ENCODE measurements around the gene RFPL1.
"Not testable (repeated sequence)": the region's sequence is repeated elsewhere in the genome, so short reads cannot be mapped to it uniquely, and the experiment has no call there.

Gene RFPL1

DNA sequence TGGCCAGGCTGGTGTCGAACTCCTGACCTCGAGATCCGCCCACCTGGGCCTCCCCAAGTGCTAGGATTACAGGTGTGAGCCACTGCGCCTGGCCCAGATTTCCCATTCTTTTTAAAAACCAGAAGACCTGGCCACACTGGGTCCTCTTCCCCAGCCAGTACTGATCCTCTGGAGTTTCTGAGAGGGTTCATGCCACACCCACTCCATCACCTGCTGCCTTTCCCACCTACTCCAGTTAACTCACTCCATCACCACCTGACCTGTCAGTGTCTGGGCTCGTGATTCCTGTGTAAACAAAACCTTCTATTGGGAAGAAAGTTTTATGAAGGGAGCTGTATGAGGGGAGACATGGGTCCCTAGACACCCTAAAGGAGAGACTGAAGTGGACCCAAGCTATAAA is 19.7 kb upstream of the RFPL1 start:
- H3K27ac Mint-ChIP-seq, H3K4me3 Mint-ChIP-seq, DNase-seq, H3K36me3 Mint-ChIP-seq, H3K9me3 Mint-ChIP-seq, CTCF ChIA-PET: not testable (repeated sequence)
- peaks cover 27% of the 10 kb centered on the region for H3K4me1 Mint-ChIP-seq
- peaks cover 11% of the 10 kb centered on the region for H3K27me3 Mint-ChIP-seq

DNA sequence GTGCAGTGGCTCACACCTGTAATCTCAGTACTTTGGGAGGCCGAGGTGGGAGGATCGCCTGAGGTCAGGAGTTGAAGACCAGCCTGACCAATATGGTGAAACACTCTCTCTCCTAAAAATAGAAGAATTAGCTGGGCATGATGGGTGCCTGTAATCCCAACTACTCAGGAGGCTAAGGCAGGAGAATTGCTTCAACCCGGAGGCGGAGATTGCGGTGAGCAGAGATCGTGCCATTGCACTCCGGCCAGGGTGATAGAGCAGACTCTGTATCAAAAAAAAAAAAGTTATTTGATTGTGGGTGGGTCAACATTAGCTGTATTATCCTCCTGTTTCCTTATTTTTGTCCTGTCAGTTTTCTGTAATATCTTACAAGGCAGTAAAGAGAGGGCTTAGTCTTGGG is 11.9 kb upstream of the RFPL1 start:
- H3K9me3 Mint-ChIP-seq = no peaks in the 10 kb centered on the region
- no peaks in the 10 kb centered on the region for H3K36me3 Mint-ChIP-seq
- no peak for DNase-seq
- peaks cover 42% of the 10 kb centered on the region for H3K27me3 Mint-ChIP-seq
- H3K4me3 Mint-ChIP-seq = no peak overlapping the region
- CTCF ChIA-PET = no interaction called here
- no peak overlapping the region for H3K27ac Mint-ChIP-seq
- H3K4me1 Mint-ChIP-seq = no peaks in the 10 kb centered on the region

GRCh38 chr22:29427176-29427760 is 11.1 kb upstream of the RFPL1 start:
- no peak for DNase-seq
- Mint-ChIP-seq H3K4me1 (no peaks in the 10 kb centered on the region), H3K4me3 (no peak overlapping the region), H3K27ac (no peak overlapping the region), H3K27me3 (peaks cover 44% of the 10 kb centered on the region), H3K9me3 (no peaks in the 10 kb centered on the region), H3K36me3 (no peaks in the 10 kb centered on the region)
- CTCF ChIA-PET = no interaction called here

DNA sequence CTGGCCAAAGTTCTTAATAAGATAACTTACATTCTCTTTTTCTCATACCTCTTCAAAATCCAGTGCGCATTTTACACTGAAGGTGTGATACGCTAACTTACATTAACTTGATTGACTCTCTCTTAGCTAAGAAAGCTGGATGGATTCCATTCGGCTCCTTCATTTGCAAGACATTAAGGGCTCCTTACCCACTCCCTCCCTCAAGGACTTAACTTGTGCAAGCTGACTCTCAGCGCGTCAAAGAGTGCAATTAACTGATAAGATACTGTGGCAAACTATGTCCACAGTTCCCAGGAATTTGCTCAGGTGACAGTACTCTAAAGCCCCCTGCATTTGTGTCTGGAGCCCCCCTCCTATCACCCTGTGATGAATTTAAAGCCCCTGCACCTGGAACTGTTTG is 6.4 kb upstream of the RFPL1 start:
- H3K4me3 Mint-ChIP-seq = no peak overlapping the region
- CTCF ChIA-PET = no interaction called here

DNA sequence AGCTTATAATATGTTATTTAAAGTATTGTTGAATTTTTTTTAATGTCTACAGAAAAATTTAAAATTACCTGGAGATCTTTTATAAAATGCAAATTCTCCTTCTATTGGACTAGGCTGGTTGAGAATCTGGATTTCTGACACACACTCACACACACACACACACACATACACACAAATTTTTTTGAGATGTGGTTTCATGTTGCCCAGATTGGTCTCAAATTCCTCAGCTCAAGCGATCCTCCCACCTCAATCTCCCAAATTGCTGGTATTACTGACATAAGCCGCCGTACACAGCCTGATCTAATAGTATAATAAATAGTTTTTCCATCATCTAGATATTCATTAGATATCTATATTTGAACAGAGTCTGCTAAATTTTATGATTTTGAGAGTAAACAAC is 4.5 kb upstream of the RFPL1 start:
- Mint-ChIP-seq H3K4me3 (no peak overlapping the region), H3K9me3 (no peaks in the 10 kb centered on the region), H3K4me1 (no peaks in the 10 kb centered on the region), H3K27me3 (peaks cover 57% of the 10 kb centered on the region), H3K27ac (no peak overlapping the region), H3K36me3 (no peaks in the 10 kb centered on the region)
- CTCF ChIA-PET = no interaction called here
- DNase-seq = no peak

More for the DNA sequence above, 6.4 kb upstream of the RFPL1 start:
- Mint-ChIP-seq H3K9me3 (no peaks in the 10 kb centered on the region), H3K36me3 (no peaks in the 10 kb centered on the region), H3K4me1 (no peaks in the 10 kb centered on the region), H3K27me3 (peaks cover 47% of the 10 kb centered on the region), H3K27ac (no peak overlapping the region)
- DNase-seq = no peak

DNA sequence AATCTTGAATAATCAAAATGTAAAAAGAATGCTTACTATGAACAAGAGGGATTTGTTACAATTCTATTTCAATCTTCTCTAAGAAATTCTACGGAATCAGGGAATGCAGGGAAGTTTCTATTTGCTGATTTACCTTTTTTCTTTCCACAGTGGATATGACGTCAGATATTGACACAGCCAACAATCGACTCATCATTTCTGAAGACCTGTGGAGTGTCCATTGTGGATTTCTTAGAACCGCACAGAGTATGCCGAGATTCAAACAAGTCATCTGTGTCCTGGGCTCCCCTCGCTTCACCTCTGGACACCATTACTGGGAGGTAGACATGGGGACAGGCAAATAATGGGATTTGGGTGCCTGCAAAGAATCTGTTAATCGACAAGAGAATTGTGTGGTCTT is 4.1 kb upstream of the RFPL1 start:
- H3K27ac Mint-ChIP-seq = no peak overlapping the region
- DNase-seq = no peak
- CTCF ChIA-PET = no interaction called here
- H3K36me3 Mint-ChIP-seq = no peaks in the 10 kb centered on the region
- H3K4me3 Mint-ChIP-seq = no peak overlapping the region
- peaks cover 55% of the 10 kb centered on the region for H3K27me3 Mint-ChIP-seq
- H3K4me1 Mint-ChIP-seq = no peaks in the 10 kb centered on the region
- no peaks in the 10 kb centered on the region for H3K9me3 Mint-ChIP-seq

DNA sequence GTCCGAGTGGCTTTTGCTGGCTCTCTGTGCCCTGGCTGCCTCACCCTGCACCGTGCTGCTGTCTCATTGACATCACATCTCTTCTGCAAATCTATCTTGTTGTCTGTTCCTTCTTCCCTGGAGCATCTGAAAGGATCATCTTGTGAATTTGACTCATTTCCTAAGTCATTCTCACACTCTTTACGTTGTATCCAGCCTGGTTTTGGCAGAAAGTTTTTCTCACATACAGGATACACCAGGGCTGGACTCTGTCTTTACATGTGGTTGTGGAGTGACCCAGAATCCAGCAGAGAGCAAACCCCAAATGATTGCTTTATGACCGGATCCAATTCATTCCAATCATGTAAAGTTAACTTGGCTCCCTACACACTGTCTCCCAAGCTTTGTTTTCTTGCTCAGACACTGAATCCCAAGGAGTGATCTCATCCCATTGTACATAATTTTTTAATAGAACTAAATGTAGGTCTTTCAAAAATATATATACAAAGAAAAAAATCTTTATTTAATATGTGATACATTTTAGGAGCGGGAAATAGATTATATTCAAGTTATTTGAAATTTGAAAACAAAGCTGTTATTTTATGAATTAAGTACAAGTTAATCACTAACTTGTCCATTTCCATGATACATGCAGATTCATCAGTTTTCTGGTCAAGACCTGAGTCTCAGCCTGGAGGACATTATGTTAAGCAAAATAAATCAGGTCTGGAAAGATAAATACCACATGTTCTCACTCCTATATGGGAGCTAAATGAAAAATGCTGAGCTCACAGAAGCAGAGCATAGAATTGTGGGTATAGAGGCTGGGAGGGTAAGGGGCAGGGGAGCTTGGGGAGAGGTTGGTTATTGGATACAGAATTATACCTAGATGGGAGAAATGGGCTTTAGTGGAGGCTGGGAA is 2.9 kb upstream of the RFPL1 start:
- CTCF ChIA-PET = no interaction called here
- H3K9me3 Mint-ChIP-seq = no peaks in the 10 kb centered on the region
- no peaks in the 10 kb centered on the region for H3K4me1 Mint-ChIP-seq
- no peak for DNase-seq
- no peaks in the 10 kb centered on the region for H3K36me3 Mint-ChIP-seq
- H3K27me3 Mint-ChIP-seq = peaks cover 48% of the 10 kb centered on the region
- H3K4me3 Mint-ChIP-seq = no peak overlapping the region
- H3K27ac Mint-ChIP-seq = no peak overlapping the region

- H3K36me3 Mint-ChIP-seq = no peaks in the 10 kb centered on the region
- H3K4me1 Mint-ChIP-seq = no peaks in the 10 kb centered on the region
- no peaks in the 10 kb centered on the region for H3K9me3 Mint-ChIP-seq
- H3K27me3 Mint-ChIP-seq = peaks cover 14% of the 10 kb centered on the region
- CTCF ChIA-PET = no interaction called here
- no peak overlapping the region for H3K4me3 Mint-ChIP-seq
- DNase-seq = no peak
- no peak overlapping the region for H3K27ac Mint-ChIP-seq
Observed at GRCh38 chr22:29442976-29443375, 4.6 kb downstream of the RFPL1 start.

- no peaks in the 10 kb centered on the region for H3K36me3 Mint-ChIP-seq
- no peaks in the 10 kb centered on the region for H3K9me3 Mint-ChIP-seq
- no peak for DNase-seq
- peaks cover 13% of the 10 kb centered on the region for H3K27me3 Mint-ChIP-seq
- no peak overlapping the region for H3K27ac Mint-ChIP-seq
- no peaks in the 10 kb centered on the region for H3K4me1 Mint-ChIP-seq
- CTCF ChIA-PET = no interaction called here
- H3K4me3 Mint-ChIP-seq = no peak overlapping the region
Observed at GRCh38 chr22:29443452-29443851, 5.1 kb downstream of the RFPL1 start.

- H3K4me3 Mint-ChIP-seq = no peak overlapping the region
- no peaks in the 10 kb centered on the region for H3K9me3 Mint-ChIP-seq
- no peaks in the 10 kb centered on the region for H3K4me1 Mint-ChIP-seq
- H3K36me3 Mint-ChIP-seq = no peaks in the 10 kb centered on the region
- no peak overlapping the region for H3K27ac Mint-ChIP-seq
- CTCF ChIA-PET = no interaction called here
- DNase-seq = no peak
- H3K27me3 Mint-ChIP-seq = peaks cover 10% of the 10 kb centered on the region
Observed at GRCh38 chr22:29443861-29444792, 5.7 kb downstream of the RFPL1 start.

DNA sequence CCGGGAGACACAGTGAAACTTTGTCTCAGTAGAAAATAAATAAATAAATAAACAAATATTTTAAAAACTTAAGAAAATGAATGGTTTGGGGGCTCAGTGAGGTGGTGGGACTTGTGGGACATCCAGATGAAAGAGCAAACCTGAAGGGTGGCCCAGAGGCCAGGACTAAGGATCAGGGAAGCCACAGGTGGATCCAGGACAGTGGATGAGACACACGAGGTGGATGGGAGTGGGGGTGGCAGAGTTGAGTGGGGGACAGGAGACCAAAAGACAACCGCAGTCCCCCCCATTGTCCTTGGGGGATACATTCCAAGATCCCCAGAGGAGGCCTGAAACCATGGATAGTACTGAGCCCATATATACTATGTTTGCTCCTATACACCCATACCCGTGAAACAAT is 7.1 kb downstream of the RFPL1 start:
- H3K9me3 Mint-ChIP-seq = no peaks in the 10 kb centered on the region
- H3K27me3 Mint-ChIP-seq = peaks cover 10% of the 10 kb centered on the region
- H3K36me3 Mint-ChIP-seq = no peaks in the 10 kb centered on the region
- DNase-seq = no peak
- no peaks in the 10 kb centered on the region for H3K4me1 Mint-ChIP-seq
- no peak overlapping the region for H3K27ac Mint-ChIP-seq
- H3K4me3 Mint-ChIP-seq = no peak overlapping the region
- CTCF ChIA-PET = interaction anchor here (0.6 kb wide), 1 partner anchor 97 kb away, joined by 3 read pairs; no protein-coding TSS in a partner anchor

GRCh38 chr22:29447906-29448305 is 9.5 kb downstream of the RFPL1 start:
- CTCF ChIA-PET = no interaction called here

GRCh38 chr22:29449296-29449875 is 11.0 kb downstream of the RFPL1 start:
- Mint-ChIP-seq H3K4me3 (no peak overlapping the region), H3K4me1 (no peaks in the 10 kb centered on the region), H3K9me3 (no peaks in the 10 kb centered on the region), H3K27me3 (peaks cover 13% of the 10 kb centered on the region), H3K36me3 (no peaks in the 10 kb centered on the region), H3K27ac (no peak overlapping the region)
- DNase-seq = no peak
- CTCF ChIA-PET = no interaction called here

More at GRCh38 chr22:29447906-29448305, 9.5 kb downstream of the RFPL1 start:
- Mint-ChIP-seq H3K27ac (no peak overlapping the region), H3K4me1 (no peaks in the 10 kb centered on the region), H3K36me3 (no peaks in the 10 kb centered on the region), H3K27me3 (peaks cover 15% of the 10 kb centered on the region), H3K4me3 (no peak overlapping the region), H3K9me3 (no peaks in the 10 kb centered on the region)
- no peak for DNase-seq

DNA sequence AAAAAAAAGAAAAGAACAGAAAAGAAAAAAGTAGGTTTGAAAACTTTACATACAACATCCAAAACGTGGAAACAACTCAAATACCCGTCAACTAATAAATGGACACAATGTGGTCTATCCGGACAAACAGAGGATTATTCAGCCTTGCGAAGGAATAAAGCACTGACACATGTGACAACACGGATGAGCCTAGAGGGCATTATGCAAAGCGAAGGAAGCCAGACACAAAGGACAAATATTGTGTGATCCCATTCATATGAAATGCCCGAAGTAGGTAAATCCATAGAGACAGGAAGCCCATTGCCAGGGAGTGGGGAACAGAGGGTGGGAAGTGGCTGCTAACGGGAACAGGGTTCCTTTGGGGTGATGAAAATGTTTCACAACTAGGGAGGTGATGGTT is 11.8 kb downstream of the RFPL1 start:
- peaks cover 15% of the 10 kb centered on the region for H3K27me3 Mint-ChIP-seq
- CTCF ChIA-PET = no interaction called here

More for the DNA sequence above, 11.8 kb downstream of the RFPL1 start:
- no peak for DNase-seq
- Mint-ChIP-seq H3K36me3 (no peaks in the 10 kb centered on the region), H3K9me3 (no peaks in the 10 kb centered on the region), H3K4me1 (no peaks in the 10 kb centered on the region), H3K4me3 (no peak overlapping the region), H3K27ac (no peak overlapping the region)
